ENCODE data around the gene APLF.

DNA sequence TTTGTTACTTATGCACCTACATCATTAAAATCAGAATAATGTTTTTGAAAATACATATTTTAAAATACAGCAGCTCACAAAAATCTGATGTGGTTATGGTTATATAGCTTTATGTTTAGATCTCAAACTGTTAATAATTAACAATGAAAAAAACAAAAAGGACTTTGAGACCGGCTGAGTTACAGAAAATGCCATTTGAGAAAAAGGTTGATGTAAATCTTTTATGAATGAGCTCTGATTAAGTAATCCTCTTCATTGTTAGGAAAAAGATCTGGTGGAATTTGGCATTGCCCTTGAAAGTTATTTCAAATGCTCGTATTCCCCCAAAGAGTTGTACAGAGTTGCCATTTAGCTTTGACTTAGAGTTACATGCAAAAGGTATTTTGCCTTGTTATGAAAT lies 93.2 kb downstream of the APLF start:
- TF ChIP-seq, protein P1, sequence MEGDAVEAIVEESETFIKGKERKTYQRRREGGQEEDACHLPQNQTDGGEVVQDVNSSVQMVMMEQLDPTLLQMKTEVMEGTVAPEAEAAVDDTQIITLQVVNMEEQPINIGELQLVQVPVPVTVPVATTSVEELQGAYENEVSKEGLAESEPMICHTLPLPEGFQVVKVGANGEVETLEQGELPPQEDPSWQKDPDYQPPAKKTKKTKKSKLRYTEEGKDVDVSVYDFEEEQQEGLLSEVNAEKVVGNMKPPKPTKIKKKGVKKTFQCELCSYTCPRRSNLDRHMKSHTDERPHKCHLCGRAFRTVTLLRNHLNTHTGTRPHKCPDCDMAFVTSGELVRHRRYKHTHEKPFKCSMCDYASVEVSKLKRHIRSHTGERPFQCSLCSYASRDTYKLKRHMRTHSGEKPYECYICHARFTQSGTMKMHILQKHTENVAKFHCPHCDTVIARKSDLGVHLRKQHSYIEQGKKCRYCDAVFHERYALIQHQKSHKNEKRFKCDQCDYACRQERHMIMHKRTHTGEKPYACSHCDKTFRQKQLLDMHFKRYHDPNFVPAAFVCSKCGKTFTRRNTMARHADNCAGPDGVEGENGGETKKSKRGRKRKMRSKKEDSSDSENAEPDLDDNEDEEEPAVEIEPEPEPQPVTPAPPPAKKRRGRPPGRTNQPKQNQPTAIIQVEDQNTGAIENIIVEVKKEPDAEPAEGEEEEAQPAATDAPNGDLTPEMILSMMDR (IDR thresholded peaks at IDR 0.05 in 4 of 5, conservative IDR thresholded peaks at IDR 0.05 in 1 of 5), result no peak
- no peak for TF ChIP-seq POLR2A (IDR thresholded peaks at IDR 0.05)

Data from gastrocnemius medialis (tissue), 4 donors.